Endothelial cell of umbilical vein (primary cell): ENCODE results near the gene TRIM36. TPM values are rescaled to one million over a fixed set of nuclear protein-coding genes. Genes with fewer than 3 reads are reported as not detected.

ENCODE experiments used
- BruUV-seq: library from RNA; stranded (reverse); fragments of 400-500 nt; replicated peaks from 2 replicates; lab custom pipeline; 2021; lab: Mats Ljungman, UMichigan
- CTCF ChIA-PET: fragments of 300-600, 350-600 bp; sonication (Branson Sonifier 250); formaldehyde crosslinking; loops from one replicate; lab custom pipeline; 2021; ENCODE audit warnings: antibody characterized with exemption, inconsistent platforms; lab: Charles Lee
- POLR2A ChIA-PET: fragments of 300-600, 350-600 bp; sonication (Branson Sonifier 250); formaldehyde crosslinking; loops from one replicate; lab custom pipeline; 2021; ENCODE audit warnings: antibody characterized with exemption, inconsistent platforms; lab: Charles Lee
- DNase-seq: peaks from one replicate; pipeline ENCODE4 v3.0.0-alpha.2; 2011; ENCODE audit warnings: low read depth, low spot score
- FAIRE-seq: peaks from 2 replicates; lab custom pipeline; 2011; peaks lifted over from hg19 to GRCh38; lab: Jason Lieb, UNC
- H2AFZ ChIP-seq: 2 replicates; pipeline ENCODE4 v1.6.0; 2012; ENCODE audit warnings: low read depth, low read length, control low read depth, inconsistent platforms
- H3K27ac ChIP-seq: 2 replicates; pipeline ENCODE4 v1.5.1; 2011; ENCODE audit warnings: low read depth, mild to moderate bottlenecking, control low read depth, low read length, moderate library complexity; ENCODE audit not compliant: insufficient read depth
- H3K27me3 ChIP-seq, 2 experiments: 2 replicates each; pipeline versions ENCODE4 v1.6.0 to v1.6.1; 2011; ENCODE audit warnings: low read length in 2 of 2, mixed read lengths in 1 of 2; ENCODE audit not compliant: control insufficient read depth in 2 of 2, insufficient read depth in 2 of 2
- H3K36me3 ChIP-seq, 2 experiments: 2 replicates in 1 of 2; 3 replicates in 1 of 2; pipeline ENCODE4 v1.5.1; 2011; ENCODE audit warnings: low read length in 2 of 2, mild to moderate bottlenecking in 1 of 2, moderate library complexity in 1 of 2; ENCODE audit not compliant: control insufficient read depth in 2 of 2, insufficient read depth in 2 of 2; ENCODE audit errors: extremely low read depth in 1 of 2
- H3K4me1 ChIP-seq: 3 replicates; pipeline ENCODE4 v1.5.1; 2011; ENCODE audit warnings: mild to moderate bottlenecking, low read length; ENCODE audit not compliant: control insufficient read depth, insufficient read depth; ENCODE audit errors: extremely low read depth
- H3K4me2 ChIP-seq: 2 replicates; pipeline ENCODE4 v1.6.1; 2011; ENCODE audit warnings: low read length, control low read depth, mixed read lengths; ENCODE audit not compliant: insufficient read depth
- H3K4me3 ChIP-seq, 3 experiments: fragments of 200-600 bp in 1 of 3; sonication (generic), shearing (Covaris generic) in 1 of 3; replicated peaks in 1 of 3; 2 replicates each; pipeline ENCODE4 v1.5.1; 2011 to 2016; ENCODE audit warnings: control low read depth in 3 of 3, low read length in 3 of 3, mild to moderate bottlenecking in 2 of 3, inconsistent platforms in 1 of 3, low read depth in 1 of 3, moderate library complexity in 1 of 3; ENCODE audit not compliant: insufficient read depth in 1 of 3
- H3K79me2 ChIP-seq: 2 replicates; pipeline ENCODE4 v1.6.0; 2012; ENCODE audit warnings: low read length, inconsistent platforms; ENCODE audit not compliant: control insufficient read depth, insufficient read depth
- H3K9ac ChIP-seq: replicated peaks from 2 replicates; pipeline ENCODE3; 2011; ENCODE audit warnings: low read length, control low read depth; ENCODE audit not compliant: insufficient read depth; ENCODE audit errors: extremely low read depth
- H3K9me1 ChIP-seq: replicated peaks from 3 replicates; pipeline ENCODE4 v1.6.0; 2011; ENCODE audit warnings: mild to moderate bottlenecking, low read length; ENCODE audit not compliant: control insufficient read depth, insufficient read depth; ENCODE audit errors: extremely low read depth
- H3K9me3 ChIP-seq: replicated peaks from 2 replicates; pipeline ENCODE4 v1.5.1; 2012; ENCODE audit warnings: low read length, inconsistent platforms; ENCODE audit not compliant: control insufficient read depth, insufficient read depth
- H4K20me1 ChIP-seq: replicated peaks from 2 replicates; pipeline ENCODE3; 2011; ENCODE audit warnings: mild to moderate bottlenecking, low read length; ENCODE audit not compliant: control insufficient read depth, insufficient read depth; ENCODE audit errors: extremely low read depth
- CTCF ChIP-seq, 2 donors: IDR thresholded peaks; 1 replicate in 1 of 2; 2 replicates in 1 of 2; pipeline ENCODE4 v1.5.1; 2011; ENCODE audit warnings: low read length in 2 of 2, mild to moderate bottlenecking in 2 of 2, moderate library complexity in 2 of 2, control low read depth in 1 of 2, inconsistent platforms in 1 of 2, low read depth in 1 of 2; ENCODE audit not compliant: insufficient read depth in 1 of 2; ENCODE audit errors: extremely low read depth in 1 of 2
- EZH2 ChIP-seq: IDR thresholded peaks from 2 replicates; pipeline ENCODE4 v1.6.1; 2012; ENCODE audit warnings: borderline replicate concordance, low read depth, mild to moderate bottlenecking, moderate library complexity, low read length, inconsistent platforms; ENCODE audit not compliant: severe bottlenecking
- FOS ChIP-seq: IDR thresholded peaks from 2 replicates; pipeline ENCODE4 v1.6.1; 2011; ENCODE audit warnings: mild to moderate bottlenecking, low read length, moderate library complexity, borderline replicate concordance; ENCODE audit not compliant: insufficient read depth
- GATA2 ChIP-seq: IDR thresholded peaks from 2 replicates; pipeline ENCODE4 v1.7.0; 2011; ENCODE audit warnings: low read depth, mild to moderate bottlenecking, moderate library complexity, mixed read lengths, low read length; ENCODE audit not compliant: insufficient read length, insufficient read depth
- JUN ChIP-seq: IDR thresholded peaks from 2 replicates; pipeline ENCODE4 v1.6.1; 2011; ENCODE audit warnings: borderline replicate concordance, low read depth; ENCODE audit not compliant: insufficient read length, insufficient read depth
- MAX ChIP-seq: IDR thresholded peaks from 2 replicates; pipeline ENCODE4 v1.6.1; 2011; ENCODE audit not compliant: insufficient read depth, insufficient read length
- MYC ChIP-seq: IDR thresholded peaks from one replicate; pipeline ENCODE4 v1.6.1; 2011; ENCODE audit warnings: mild to moderate bottlenecking, low read depth, low read length
- POLR2A ChIP-seq: IDR thresholded peaks from 2 replicates; pipeline ENCODE4 v1.6.1; 2012; ENCODE audit warnings: low read depth, mild to moderate bottlenecking, control low read depth, low read length
- POLR2AphosphoS5 ChIP-seq: IDR thresholded peaks from 2 replicates; pipeline ENCODE4 v1.6.1; 2012; ENCODE audit warnings: low read depth, mild to moderate bottlenecking, control low read depth, low read length, moderate library complexity; ENCODE audit not compliant: insufficient read depth
- dilution Hi-C: fragments of 300-500 bp; cut with MboI; formaldehyde crosslinking; loops from one replicate; pipeline ENCODE4 v1.15.0; 2019; ENCODE audit warnings: low sequenced_read_pairs; ENCODE audit not compliant: extremely low pct_ligation_motif_present
- intact Hi-C: fragments of 100-400 bp; cut with micrococcal nuclease; formaldehyde crosslinking; loops from one replicate; pipeline ENCODE4 v1.10.0; 2022
- polyA plus RNA-seq, 4 experiments: library from polyadenylated mRNA; depleted of rRNA in 3 of 4; stranded (reverse) in 3 of 4; unstranded in 1 of 4; fragments of >200 nt; gene quantifications; 2 replicates each; pipeline versions ENCODE4 v1.2.1 to v1.2.3, GENCODE V29; 2011 to 2012; ENCODE audit warnings: missing spikeins in 1 of 4
- total RNA-seq: library from RNA; stranded (reverse); gene quantifications from 2 replicates; pipeline ENCODE4 v1.2.3, GENCODE V29; 2021

The TRIM36 gene
- total and polyA plus RNA-seq, 2 donors (not counting 3 experiments of a cell fraction or from before 2014, with no cell fraction given) = 0.76 to 1.2 TPM

- Histone ChIP-seq H3K9me1 (no peaks in the 10 kb centered on the region), H4K20me1 (no peaks in the 10 kb centered on the region), H3K27me3 (no peaks in the 10 kb centered on the region), H3K9me3 (no peaks in the 10 kb centered on the region), H3K79me2 (no peaks in the 10 kb centered on the region), H2AFZ (no peak overlapping the region), H3K27ac (no peak overlapping the region), H3K4me2 (no peak overlapping the region), H3K4me3 (no peak overlapping the region), H3K9ac (no peak overlapping the region), H3K4me1 (no peaks in the 10 kb centered on the region), H3K36me3 (no peaks in the 10 kb centered on the region)
- ChIA-PET POLR2A (no interaction called here), CTCF (interaction anchor here (1.0 kb wide), 1 partner anchor 8 kb away, joined by 3 read pairs; no protein-coding TSS in a partner anchor)
- intact Hi-C loops = no loop called here
- no peak for DNase-seq
- dilution Hi-C loops = no loop called here
- TF ChIP-seq JUN (no peak), POLR2AphosphoS5 (no peak), FOS (no peak), POLR2A (no peak), MYC (no peak), MAX (no peak)
- no TSS peak for BruUV-seq
- FAIRE-seq = no peak
Observed at GRCh38 chr5:115136294-115136693, 33.4 kb downstream of the TRIM36 start.

- intact Hi-C loops = no loop called here
- Histone ChIP-seq H3K27me3 (no peaks in the 10 kb centered on the region), H3K4me2 (no peak overlapping the region), H3K27ac (no peak overlapping the region), H3K4me1 (no peaks in the 10 kb centered on the region), H3K9me1 (no peaks in the 10 kb centered on the region), H2AFZ (no peak overlapping the region), H3K9me3 (no peaks in the 10 kb centered on the region), H4K20me1 (no peaks in the 10 kb centered on the region), H3K9ac (no peak overlapping the region), H3K4me3 (no peak overlapping the region), H3K36me3 (no peaks in the 10 kb centered on the region), H3K79me2 (no peaks in the 10 kb centered on the region)
- FAIRE-seq (no peak), DNase-seq (no peak)
- ChIA-PET CTCF (no interaction called here), POLR2A (no interaction called here)
- dilution Hi-C loops = no loop called here
- no TSS peak for BruUV-seq
- TF ChIP-seq POLR2AphosphoS5 = no peak
- no peak for TF ChIP-seq EZH2
- no peak for TF ChIP-seq MAX
- no peak for TF ChIP-seq FOS
- no peak for TF ChIP-seq MYC
- no peak for TF ChIP-seq CTCF (IDR thresholded peaks at IDR 0.05; ENCODE audit: extremely low read depth in 1 of 2, insufficient read depth in 1 of 2, low read depth in 1 of 2, low read length in 2 of 2)
- TF ChIP-seq POLR2A = no peak
- TF ChIP-seq JUN = no peak
- no peak for TF ChIP-seq GATA2
Observed at GRCh38 chr5:115132465-115132864, 37.2 kb downstream of the TRIM36 start.
